HEK293 (cell line): ENCODE measurements around the gene ZNF865.

Experiments used
- CTCF ChIA-PET: fragments of 350-600 bp; formaldehyde crosslinking; extraction: SDS; loops from one replicate; lab custom pipeline; 2021; ENCODE audit warnings: antibody characterized with exemption; lab: Yijun Ruan, JAX
- POLR2A ChIA-PET: fragments of 300-600 bp; formaldehyde crosslinking; extraction: SDS; loops from one replicate; lab custom pipeline; 2020; ENCODE audit warnings: antibody characterized with exemption, inconsistent platforms; lab: Yijun Ruan, JAX
- H3K27ac ChIP-seq: fragments of 200-500 bp; sonication (Bioruptor generic); 2 replicates; pipeline ENCODE4 v1.5.1; 2014; ENCODE audit warnings: low read depth, low read length, control low read depth, inconsistent platforms; ENCODE audit errors: extremely low read depth
- H3K36me3 ChIP-seq, 2 experiments: fragments of 200-500 bp in 1 of 2; sonication (Bioruptor generic) in 1 of 2; 1 replicate in 1 of 2; 2 replicates in 1 of 2; pipeline ENCODE4 v1.5.1; 2014 to 2017; ENCODE audit warnings: inconsistent platforms in 2 of 2, low read length in 2 of 2; ENCODE audit not compliant: control insufficient read depth in 2 of 2, insufficient read depth in 1 of 2
- H3K4me1 ChIP-seq: fragments of 200-500 bp; sonication (Bioruptor generic); 2 replicates; pipeline ENCODE4 v1.5.1; 2014; ENCODE audit warnings: mild to moderate bottlenecking, low read length, inconsistent platforms; ENCODE audit not compliant: control insufficient read depth, insufficient read depth
- H3K4me3 ChIP-seq: 2 replicates; pipeline ENCODE4 v1.5.1; 2011; ENCODE audit warnings: low read depth, mild to moderate bottlenecking, control low read depth, low read length, moderate library complexity
- H3K9me3 ChIP-seq: fragments of 200-500 bp; sonication (Bioruptor generic); 2 replicates; pipeline ENCODE4 v1.5.1; 2014; ENCODE audit warnings: low read depth, low read length, inconsistent platforms; ENCODE audit not compliant: control insufficient read depth, insufficient read depth
- BCL11B ChIP-seq: fragments of 450-650 bp; formaldehyde crosslinking; IDR thresholded peaks from 2 replicates; pipeline ENCODE4 v1.5.1; 2016; ENCODE audit warnings: low read depth, missing biosample characterization, missing genetic modification characterization
- KLF1 ChIP-seq: fragments of 450-650 bp; formaldehyde crosslinking; IDR thresholded peaks from 2 replicates; pipeline ENCODE4 v1.5.1; 2016; ENCODE audit warnings: missing biosample characterization, missing genetic modification characterization
- PRDM4 ChIP-seq: fragments of 450-650 bp; formaldehyde crosslinking; IDR thresholded peaks from 2 replicates; pipeline ENCODE4 v1.5.1; 2017; ENCODE audit warnings: missing biosample characterization, missing genetic modification characterization
- SP2 ChIP-seq: fragments of 450-650 bp; formaldehyde crosslinking; IDR thresholded peaks from 2 replicates; pipeline ENCODE4 v1.5.1; 2016; ENCODE audit warnings: missing biosample characterization, missing genetic modification characterization
- SP7 ChIP-seq: fragments of 450-650 bp; formaldehyde crosslinking; IDR thresholded peaks from 2 replicates; pipeline ENCODE4 v1.5.1; 2016; ENCODE audit warnings: missing biosample characterization, missing genetic modification characterization
- ZBTB10 ChIP-seq: fragments of 450-650 bp; formaldehyde crosslinking; IDR thresholded peaks from 2 replicates; pipeline ENCODE4 v1.5.1; 2016; ENCODE audit warnings: missing biosample characterization, missing genetic modification characterization
- ZBTB11 ChIP-seq: fragments of 450-650 bp; formaldehyde crosslinking; conservative IDR thresholded peaks from 2 replicates; pipeline ENCODE4 v1.5.1; 2016; ENCODE audit warnings: low read depth, missing biosample characterization, missing genetic modification characterization
- ZBTB17 ChIP-seq: fragments of 450-650 bp; formaldehyde crosslinking; IDR thresholded peaks from 2 replicates; pipeline ENCODE4 v1.5.1; 2016; ENCODE audit warnings: missing biosample characterization, missing genetic modification characterization
- ZEB2 ChIP-seq: fragments of 450-650 bp; formaldehyde crosslinking; IDR thresholded peaks from 2 replicates; pipeline ENCODE4 v1.5.1; 2016; ENCODE audit warnings: missing biosample characterization, missing genetic modification characterization
- ZFHX2 ChIP-seq: fragments of 450-650 bp; formaldehyde crosslinking; conservative IDR thresholded peaks from 2 replicates; pipeline ENCODE4 v1.5.1; 2016; ENCODE audit warnings: missing biosample characterization, missing genetic modification characterization
- ZNF335 ChIP-seq: fragments of 450-650 bp; formaldehyde crosslinking; conservative IDR thresholded peaks from 2 replicates; pipeline ENCODE4 v1.5.1; 2016; ENCODE audit warnings: missing biosample characterization, missing genetic modification characterization
- ZNF362 ChIP-seq: fragments of 450-650 bp; formaldehyde crosslinking; IDR thresholded peaks from 2 replicates; pipeline ENCODE4 v1.5.1; 2016; ENCODE audit warnings: missing biosample characterization, missing genetic modification characterization
- ZNF366 ChIP-seq: fragments of 450-650 bp; formaldehyde crosslinking; conservative IDR thresholded peaks from 2 replicates; pipeline ENCODE4 v1.5.1; 2016; ENCODE audit warnings: missing biosample characterization, missing genetic modification characterization
- ZNF423 ChIP-seq: fragments of 450-650 bp; formaldehyde crosslinking; IDR thresholded peaks from 2 replicates; pipeline ENCODE4 v1.5.1; 2016; ENCODE audit warnings: missing biosample characterization, missing genetic modification characterization
- ZNF544 ChIP-seq: fragments of 450-650 bp; formaldehyde crosslinking; IDR thresholded peaks from 2 replicates; pipeline ENCODE4 v1.5.0; 2017; ENCODE audit warnings: missing biosample characterization, missing genetic modification characterization
- ZNF561 ChIP-seq: fragments of 450-650 bp; IDR thresholded peaks from 2 replicates; pipeline ENCODE4 v1.5.1; 2018; ENCODE audit warnings: missing biosample characterization, missing genetic modification characterization, borderline replicate concordance
- ZNF600 ChIP-seq: fragments of 450-650 bp; formaldehyde crosslinking; IDR thresholded peaks from 2 replicates; pipeline ENCODE4 v1.5.1; 2016; ENCODE audit warnings: missing biosample characterization, missing genetic modification characterization
- TF ChIP-seq, protein P1 (sequence below): fragments of 450-650 bp; formaldehyde crosslinking; IDR thresholded peaks from 2 replicates; pipeline ENCODE4 v1.5.1; 2016; ENCODE audit warnings: missing biosample characterization, missing genetic modification characterization
- TF ChIP-seq, protein P2 (sequence below): fragments of 450-650 bp; formaldehyde crosslinking; IDR thresholded peaks from 2 replicates; pipeline ENCODE4 v1.5.1; 2016; ENCODE audit warnings: missing biosample characterization, missing genetic modification characterization
- TF ChIP-seq, protein P3 (sequence below): fragments of 450-650 bp; formaldehyde crosslinking; IDR thresholded peaks from 2 replicates; pipeline ENCODE4 v1.5.1; 2016; ENCODE audit warnings: missing biosample characterization, missing genetic modification characterization

The ZNF865 gene

GRCh38 chr19:55586976-55587668, 18.3 kb upstream of the ZNF865 start:
- H3K4me3 ChIP-seq = peak overlapping the region; percentile 48
- H3K9me3 ChIP-seq = no peaks in the 10 kb centered on the region
- ChIA-PET POLR2A (interaction anchor here (0.8 to 6.9 kb wide), 4 partner anchors 11 to 37 kb away, joined by 4 to 71 read pairs (median 10); partner anchors contain the start of genes FIZ1, ZNF524, ZNF784 and ZNF865), CTCF (interaction anchor here (0.5 to 1.9 kb wide), 8 partner anchors 12 to 120 kb away, joined by 3 to 6 read pairs (median 4); partner anchors contain the start of genes FIZ1 and ZNF865)
- peaks cover 11% of the 10 kb centered on the region for H3K4me1 ChIP-seq
- no peak overlapping the region for H3K27ac ChIP-seq
- H3K36me3 ChIP-seq = no peaks in the 10 kb centered on the region
- TF ChIP-seq ZBTB17 (tag by site-specific recombination) (peak; percentile 67), ZNF366 (tag by site-specific recombination) (peak; percentile 43; the same call in 1 of the 2 replicates), ZNF423 (tag by site-specific recombination) (no peak), ZEB2 (tag by site-specific recombination) (peak; percentile 41; the same call in 1 of the 2 replicates), ZNF600 (peak; percentile 94), ZBTB10 (tag by site-specific recombination) (0 out of 2 replicates have a peak, but pooled peaks have one; percentile 44), ZNF335 (tag by site-specific recombination) (peak; percentile 90), SP2 (tag by site-specific recombination) (peak; percentile 91), PRDM4 (tag by site-specific recombination) (0 out of 2 replicates have a peak, but pooled peaks have one; percentile 13), ZNF561 (peak; percentile 48), KLF1 (tag by site-specific recombination) (peak; percentile 55), ZNF362 (tag by site-specific recombination) (0 out of 2 replicates have a peak, but pooled peaks have one; percentile 19), ZBTB11 (peak; percentile 36; the same call in 1 of the 2 replicates), ZNF544 (tag by site-specific recombination) (no peak), ZFHX2 (peak; percentile 51), BCL11B (tag by site-specific recombination) (no peak; the same call in 1 of the 2 replicates), SP7 (tag by site-specific recombination) (peak; percentile 80)
- TF ChIP-seq, protein P1, sequence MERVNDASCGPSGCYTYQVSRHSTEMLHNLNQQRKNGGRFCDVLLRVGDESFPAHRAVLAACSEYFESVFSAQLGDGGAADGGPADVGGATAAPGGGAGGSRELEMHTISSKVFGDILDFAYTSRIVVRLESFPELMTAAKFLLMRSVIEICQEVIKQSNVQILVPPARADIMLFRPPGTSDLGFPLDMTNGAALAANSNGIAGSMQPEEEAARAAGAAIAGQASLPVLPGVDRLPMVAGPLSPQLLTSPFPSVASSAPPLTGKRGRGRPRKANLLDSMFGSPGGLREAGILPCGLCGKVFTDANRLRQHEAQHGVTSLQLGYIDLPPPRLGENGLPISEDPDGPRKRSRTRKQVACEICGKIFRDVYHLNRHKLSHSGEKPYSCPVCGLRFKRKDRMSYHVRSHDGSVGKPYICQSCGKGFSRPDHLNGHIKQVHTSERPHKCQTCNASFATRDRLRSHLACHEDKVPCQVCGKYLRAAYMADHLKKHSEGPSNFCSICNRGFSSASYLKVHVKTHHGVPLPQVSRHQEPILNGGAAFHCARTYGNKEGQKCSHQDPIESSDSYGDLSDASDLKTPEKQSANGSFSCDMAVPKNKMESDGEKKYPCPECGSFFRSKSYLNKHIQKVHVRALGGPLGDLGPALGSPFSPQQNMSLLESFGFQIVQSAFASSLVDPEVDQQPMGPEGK = peak; percentile 83
- TF ChIP-seq, protein P2, sequence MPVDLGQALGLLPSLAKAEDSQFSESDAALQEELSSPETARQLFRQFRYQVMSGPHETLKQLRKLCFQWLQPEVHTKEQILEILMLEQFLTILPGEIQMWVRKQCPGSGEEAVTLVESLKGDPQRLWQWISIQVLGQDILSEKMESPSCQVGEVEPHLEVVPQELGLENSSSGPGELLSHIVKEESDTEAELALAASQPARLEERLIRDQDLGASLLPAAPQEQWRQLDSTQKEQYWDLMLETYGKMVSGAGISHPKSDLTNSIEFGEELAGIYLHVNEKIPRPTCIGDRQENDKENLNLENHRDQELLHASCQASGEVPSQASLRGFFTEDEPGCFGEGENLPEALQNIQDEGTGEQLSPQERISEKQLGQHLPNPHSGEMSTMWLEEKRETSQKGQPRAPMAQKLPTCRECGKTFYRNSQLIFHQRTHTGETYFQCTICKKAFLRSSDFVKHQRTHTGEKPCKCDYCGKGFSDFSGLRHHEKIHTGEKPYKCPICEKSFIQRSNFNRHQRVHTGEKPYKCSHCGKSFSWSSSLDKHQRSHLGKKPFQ (tag by site-specific recombination) = peak; percentile 40; the same call in 1 of the 2 replicates
- TF ChIP-seq, protein P3, sequence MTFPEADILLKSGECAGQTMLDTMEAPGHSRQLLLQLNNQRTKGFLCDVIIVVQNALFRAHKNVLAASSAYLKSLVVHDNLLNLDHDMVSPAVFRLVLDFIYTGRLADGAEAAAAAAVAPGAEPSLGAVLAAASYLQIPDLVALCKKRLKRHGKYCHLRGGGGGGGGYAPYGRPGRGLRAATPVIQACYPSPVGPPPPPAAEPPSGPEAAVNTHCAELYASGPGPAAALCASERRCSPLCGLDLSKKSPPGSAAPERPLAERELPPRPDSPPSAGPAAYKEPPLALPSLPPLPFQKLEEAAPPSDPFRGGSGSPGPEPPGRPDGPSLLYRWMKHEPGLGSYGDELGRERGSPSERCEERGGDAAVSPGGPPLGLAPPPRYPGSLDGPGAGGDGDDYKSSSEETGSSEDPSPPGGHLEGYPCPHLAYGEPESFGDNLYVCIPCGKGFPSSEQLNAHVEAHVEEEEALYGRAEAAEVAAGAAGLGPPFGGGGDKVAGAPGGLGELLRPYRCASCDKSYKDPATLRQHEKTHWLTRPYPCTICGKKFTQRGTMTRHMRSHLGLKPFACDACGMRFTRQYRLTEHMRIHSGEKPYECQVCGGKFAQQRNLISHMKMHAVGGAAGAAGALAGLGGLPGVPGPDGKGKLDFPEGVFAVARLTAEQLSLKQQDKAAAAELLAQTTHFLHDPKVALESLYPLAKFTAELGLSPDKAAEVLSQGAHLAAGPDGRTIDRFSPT (tag by site-specific recombination) = no peak
